ENCODE data around the gene NDST1.

- TF ChIP-seq CBFB (CRISPR knock-in tag; IDR thresholded peaks at IDR 0.05; ENCODE audit: low read depth) (no peak), ZNF263 (CRISPR knock-in tag; IDR thresholded peaks at IDR 0.05; ENCODE audit: low read depth) (no peak), CTCF (IDR thresholded peaks at IDR 0.05) (no peak), IRF2 (CRISPR knock-in tag; IDR thresholded peaks at IDR 0.05; ENCODE audit: borderline replicate concordance, low read depth) (no peak), ZNF232 (CRISPR knock-in tag; IDR thresholded peaks at IDR 0.05) (no peak), ATF3 (CRISPR knock-in tag; conservative IDR thresholded peaks at IDR 0.05) (no peak), ZNF416 (CRISPR knock-in tag; IDR thresholded peaks at IDR 0.05) (no peak)
Observed at GRCh38 chr5:150508277-150508640, 328 bp downstream of the NDST1 start.
